ENCODE results near the gene POMT1.

Gene POMT1

DNA sequence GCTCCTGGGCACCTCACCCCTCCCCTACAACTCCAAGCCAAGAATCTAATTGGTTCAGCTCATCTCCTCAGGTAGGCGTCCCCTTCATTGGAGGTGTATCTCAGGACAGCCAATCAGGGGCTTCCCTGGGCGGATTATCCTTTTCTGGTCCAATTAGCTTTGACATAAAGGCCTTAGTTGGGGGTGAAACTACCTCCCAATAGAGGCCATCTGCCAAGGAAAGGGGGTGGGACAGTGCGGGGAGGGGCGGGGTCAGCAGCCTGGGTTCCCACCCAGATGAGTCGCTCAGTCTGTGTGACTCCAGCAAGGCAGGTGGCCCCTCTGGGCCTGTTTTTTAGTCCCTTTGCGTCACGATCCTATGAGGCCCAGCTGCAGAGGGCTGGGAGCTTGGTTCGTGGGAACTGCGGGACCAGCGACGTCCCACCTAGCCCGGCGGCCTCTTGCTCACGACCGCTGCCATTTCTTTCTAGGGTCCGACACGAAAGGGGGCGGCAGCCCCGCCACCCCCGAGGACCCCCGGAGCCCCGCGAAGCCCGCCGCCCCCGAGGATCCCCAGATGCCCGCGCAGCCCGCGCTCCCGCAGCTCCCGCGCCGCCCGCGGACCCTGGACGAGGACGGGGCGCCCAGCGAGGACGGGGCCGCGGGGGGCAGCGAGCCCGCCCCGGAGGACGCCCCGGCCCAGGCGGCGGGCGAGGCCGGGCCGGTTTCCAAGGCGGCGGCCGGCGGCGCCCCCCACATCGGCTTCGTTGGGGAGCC, 51.5 kb downstream of the POMT1 start:
- Mint-ChIP-seq H3K9me3 (peaks cover 2% of the 10 kb centered on the region), H3K27me3 (peaks cover 37% of the 10 kb centered on the region), H3K4me3 (no peak overlapping the region), H3K27ac (no peak overlapping the region), H3K4me1 (peaks cover 3% of the 10 kb centered on the region), H3K36me3 (peaks cover 13% of the 10 kb centered on the region)
- no peak for DNase-seq (ENCODE audit: low spot score in 2 of 2)
- no peak for ATAC-seq (ENCODE audit: low read depth)

DNA sequence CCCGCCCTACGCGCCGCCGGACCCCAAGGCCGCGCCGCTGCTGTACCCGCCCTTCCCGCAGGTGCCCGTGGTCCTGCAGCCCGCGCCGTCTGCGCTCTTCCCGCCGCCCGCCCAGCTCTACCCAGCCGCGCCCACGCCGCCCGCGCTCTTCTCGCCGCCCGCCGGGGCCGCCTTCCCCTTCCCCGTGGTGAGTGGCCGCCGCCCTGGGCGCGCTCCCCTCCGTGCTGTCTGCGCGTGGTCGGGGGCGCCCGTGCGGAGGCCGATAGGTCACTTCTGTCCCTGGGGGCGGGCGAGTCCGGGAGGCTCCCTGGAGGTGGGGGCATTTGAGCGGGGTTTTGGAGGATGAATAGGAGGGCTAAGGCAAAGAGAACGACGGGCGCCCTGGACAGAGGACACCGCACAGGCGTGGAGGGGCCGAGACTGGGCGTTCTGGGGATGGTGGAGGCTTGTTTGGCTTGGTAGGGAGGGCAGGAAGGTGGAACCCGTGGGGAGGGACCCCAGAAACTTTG, 52.2 kb downstream of the POMT1 start:
- no peak for DNase-seq (ENCODE audit: low spot score in 2 of 2)
- H3K9me3 Mint-ChIP-seq: peaks cover under 1% of the 10 kb centered on the region
- H3K27ac Mint-ChIP-seq: no peak overlapping the region
- peaks cover 14% of the 10 kb centered on the region for H3K36me3 Mint-ChIP-seq
- no peak for ATAC-seq (ENCODE audit: low read depth)
- no peak overlapping the region for H3K4me3 Mint-ChIP-seq
- H3K27me3 Mint-ChIP-seq: peaks cover 31% of the 10 kb centered on the region
- H3K4me1 Mint-ChIP-seq: peaks cover 3% of the 10 kb centered on the region

DNA sequence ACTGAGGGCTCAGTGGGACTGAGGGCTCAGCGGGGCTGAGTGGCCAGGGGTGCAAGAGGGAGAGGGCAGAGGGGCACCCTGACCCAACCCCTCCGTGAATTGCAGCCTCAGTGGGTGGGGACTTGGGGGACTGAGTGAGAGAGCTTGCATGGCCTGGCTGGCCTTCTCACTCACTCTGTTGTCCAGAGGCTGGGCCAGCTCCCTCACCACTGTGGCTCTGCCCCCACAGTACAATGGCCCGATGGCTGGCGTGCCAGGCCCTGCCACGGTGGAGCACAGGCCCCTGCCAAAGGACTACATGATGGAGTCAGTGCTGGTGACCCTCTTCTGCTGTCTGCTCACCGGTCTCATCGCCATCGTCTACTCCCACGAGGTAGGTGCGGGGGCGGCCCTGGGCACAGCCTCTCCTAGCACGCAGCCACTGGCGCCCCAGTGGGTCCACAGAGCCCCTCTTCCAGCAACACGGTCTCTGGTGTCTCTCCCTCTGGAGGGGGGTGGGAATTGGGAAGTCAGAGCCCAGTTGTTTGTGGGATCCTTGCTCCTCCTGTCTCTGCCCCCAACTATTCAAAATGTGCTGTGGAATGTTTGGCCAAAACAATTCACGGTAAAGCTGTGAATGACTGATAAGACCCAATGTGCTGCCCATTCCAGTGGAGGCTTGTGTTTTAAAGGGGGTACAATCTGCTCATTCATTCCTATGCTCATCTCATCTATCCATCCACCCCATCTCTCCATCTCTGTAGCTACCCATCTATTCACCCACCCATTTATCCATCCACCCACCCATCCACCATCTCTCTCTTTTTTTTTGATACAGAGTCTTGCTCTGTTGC, 53.3 kb downstream of the POMT1 start:
- no peak for ATAC-seq (ENCODE audit: low read depth)
- H3K4me1 Mint-ChIP-seq: peaks cover 3% of the 10 kb centered on the region
- peaks cover 23% of the 10 kb centered on the region for H3K27me3 Mint-ChIP-seq
- no peak overlapping the region for H3K27ac Mint-ChIP-seq
- no peak for DNase-seq (ENCODE audit: low spot score in 2 of 2)
- H3K4me3 Mint-ChIP-seq: no peak overlapping the region
- peaks cover 2% of the 10 kb centered on the region for H3K9me3 Mint-ChIP-seq
- peaks cover 7% of the 10 kb centered on the region for H3K36me3 Mint-ChIP-seq

DNA sequence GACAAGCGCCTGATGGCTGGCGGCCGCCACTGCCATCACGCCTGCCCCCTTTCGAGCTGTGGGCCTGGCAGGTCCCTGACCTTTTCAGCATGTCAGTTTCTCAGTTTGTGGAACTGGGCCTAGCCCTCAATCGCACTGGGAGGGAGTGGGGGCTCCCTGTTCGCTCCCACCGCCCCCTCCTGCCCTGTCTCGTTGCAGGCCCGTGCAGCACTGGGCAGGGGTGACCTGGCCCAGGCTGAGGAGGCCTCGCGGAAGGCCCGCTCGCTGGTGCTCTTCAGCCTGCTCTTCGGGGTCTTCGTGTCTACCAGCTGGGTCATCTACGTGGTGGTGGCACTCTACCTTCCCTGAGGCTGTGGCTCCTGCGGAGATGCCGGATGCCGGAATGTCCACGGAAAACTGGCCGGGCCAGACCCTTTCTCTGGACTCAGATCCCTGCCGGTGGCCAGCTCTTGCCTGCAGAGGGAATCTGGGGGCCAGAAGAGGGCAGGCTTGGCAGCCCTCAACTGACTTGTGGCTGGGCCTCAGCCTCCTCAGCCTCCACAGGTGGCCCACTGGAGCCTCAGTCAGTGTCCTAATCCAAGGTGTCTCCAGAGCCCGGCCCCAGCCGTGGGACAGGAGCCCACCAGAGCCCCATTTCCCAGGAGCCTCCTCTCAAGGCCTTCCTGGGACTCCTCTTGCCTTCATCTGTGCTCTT, 55.3 kb downstream of the POMT1 start:
- Mint-ChIP-seq H3K27me3 (peaks cover 17% of the 10 kb centered on the region), H3K4me1 (peaks cover 3% of the 10 kb centered on the region), H3K9me3 (peaks cover 6% of the 10 kb centered on the region), H3K27ac (no peak overlapping the region), H3K4me3 (no peak overlapping the region), H3K36me3 (peaks cover 7% of the 10 kb centered on the region)
- DNase-seq (ENCODE audit: low spot score in 2 of 2): no peak
- no peak for ATAC-seq (ENCODE audit: low read depth)

DNA sequence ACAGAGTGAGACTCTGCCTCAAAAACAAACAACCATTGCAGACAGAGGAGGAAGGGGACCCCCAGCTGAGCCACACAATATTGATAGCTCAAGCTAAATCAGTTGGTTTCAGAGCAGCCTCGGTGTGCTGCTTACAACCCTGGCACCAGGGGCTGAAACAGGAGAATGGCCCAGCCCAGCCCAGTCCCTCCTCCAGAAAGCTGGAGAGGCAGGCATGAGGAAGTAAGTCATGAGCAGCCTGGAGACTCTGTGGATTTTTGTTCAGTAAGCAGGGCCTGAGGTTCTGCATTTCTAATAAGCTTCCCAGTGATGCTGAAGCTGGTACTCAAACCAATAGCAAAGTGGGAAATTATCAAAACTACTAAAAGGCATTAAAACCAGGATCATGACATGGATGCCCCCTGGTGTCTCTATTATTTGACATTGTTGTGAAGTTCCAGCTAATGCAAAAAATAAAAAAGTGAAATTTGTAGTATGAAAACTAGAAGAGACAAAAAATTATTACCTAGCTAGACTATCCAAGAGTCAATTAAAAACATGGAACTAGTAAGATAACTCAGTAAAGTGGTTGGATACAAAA, 56.8 kb downstream of the POMT1 start:
- DNase-seq (ENCODE audit: low spot score in 2 of 2) (no peak), ATAC-seq (ENCODE audit: low read depth) (no peak)
- Mint-ChIP-seq H3K27ac (no peak overlapping the region), H3K9me3 (peaks cover 6% of the 10 kb centered on the region), H3K36me3 (peaks cover 7% of the 10 kb centered on the region), H3K27me3 (peaks cover 15% of the 10 kb centered on the region), H3K4me1 (peaks cover 3% of the 10 kb centered on the region), H3K4me3 (no peak overlapping the region)

DNA sequence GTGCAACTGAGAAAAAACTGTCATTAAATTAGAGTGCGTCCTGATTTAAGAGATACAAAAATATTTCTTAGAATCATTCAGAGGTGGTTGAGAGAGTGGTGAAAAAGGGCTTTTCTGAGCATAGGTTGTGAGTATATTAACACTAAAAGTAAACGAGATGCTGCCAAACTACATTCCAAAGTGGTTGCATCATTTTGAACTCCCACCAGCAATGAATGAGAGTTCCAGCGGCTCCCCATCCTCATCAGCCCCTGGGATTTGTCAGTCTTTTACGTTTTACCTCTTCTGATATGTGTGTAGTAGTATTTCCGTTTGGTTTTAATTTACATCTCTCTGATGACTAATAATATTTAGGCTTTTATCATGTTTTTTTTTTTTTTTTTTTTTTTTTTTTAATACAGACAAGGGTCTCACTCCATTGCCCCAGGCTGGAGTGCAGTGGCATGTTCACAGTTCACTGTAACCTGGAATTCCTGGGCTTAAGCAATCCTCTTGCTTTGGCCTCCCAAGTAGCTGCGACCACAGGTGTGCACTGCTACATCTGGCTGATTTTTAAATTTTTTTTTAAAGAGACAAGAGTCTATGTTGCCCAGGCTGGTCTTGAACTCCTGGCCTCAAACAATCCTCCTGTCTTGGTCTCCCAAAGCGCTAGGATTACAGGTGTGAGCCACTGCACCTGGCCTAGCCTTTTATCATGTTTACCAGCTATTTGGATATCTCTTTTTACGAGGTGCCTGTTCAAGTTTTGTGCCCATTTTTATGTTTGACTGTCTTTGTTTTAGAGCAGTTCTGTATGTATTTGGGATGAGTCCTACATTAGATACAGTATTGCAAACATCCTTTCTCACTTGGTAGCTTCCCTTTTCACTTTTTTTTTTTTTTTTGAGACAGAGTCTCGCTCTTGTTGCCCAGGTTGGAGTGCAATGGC, 59.6 kb downstream of the POMT1 start:
- no peak for ATAC-seq (ENCODE audit: low read depth)
- H3K36me3 Mint-ChIP-seq: peaks cover 2% of the 10 kb centered on the region
- no peak for DNase-seq (ENCODE audit: low spot score in 2 of 2)
- no peaks in the 10 kb centered on the region for H3K27me3 Mint-ChIP-seq
- no peaks in the 10 kb centered on the region for H3K4me1 Mint-ChIP-seq
- H3K4me3 Mint-ChIP-seq: no peak overlapping the region
- peaks cover 6% of the 10 kb centered on the region for H3K9me3 Mint-ChIP-seq
- H3K27ac Mint-ChIP-seq: peak overlapping the region; percentile 78

DNA sequence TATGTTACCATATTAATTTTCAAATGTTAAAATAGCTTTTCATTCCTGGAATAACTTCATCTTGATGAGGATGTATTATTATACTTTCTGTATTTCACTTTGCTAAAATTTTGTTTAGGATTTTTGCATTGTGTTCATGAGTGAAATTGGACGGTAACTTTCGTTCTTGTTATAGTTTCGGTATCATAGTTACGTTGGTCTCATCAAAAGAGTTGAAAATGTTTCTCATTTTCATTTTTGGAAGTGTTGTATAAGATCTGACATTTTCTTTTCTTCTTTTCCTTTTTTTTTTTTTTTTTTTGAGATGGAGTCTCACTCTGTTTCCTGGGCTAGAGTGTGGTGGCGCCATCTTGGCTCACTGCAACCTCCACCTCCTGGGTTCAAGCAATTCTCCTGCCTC, 62.7 kb downstream of the POMT1 start:
- Mint-ChIP-seq H3K36me3 (peaks cover 13% of the 10 kb centered on the region), H3K4me3 (no peak overlapping the region), H3K27ac (no peak overlapping the region), H3K4me1 (no peaks in the 10 kb centered on the region), H3K9me3 (peaks cover 6% of the 10 kb centered on the region), H3K27me3 (no peaks in the 10 kb centered on the region)
- DNase-seq (ENCODE audit: low spot score in 2 of 2): no peak
- ATAC-seq (ENCODE audit: low read depth): no peak

DNA sequence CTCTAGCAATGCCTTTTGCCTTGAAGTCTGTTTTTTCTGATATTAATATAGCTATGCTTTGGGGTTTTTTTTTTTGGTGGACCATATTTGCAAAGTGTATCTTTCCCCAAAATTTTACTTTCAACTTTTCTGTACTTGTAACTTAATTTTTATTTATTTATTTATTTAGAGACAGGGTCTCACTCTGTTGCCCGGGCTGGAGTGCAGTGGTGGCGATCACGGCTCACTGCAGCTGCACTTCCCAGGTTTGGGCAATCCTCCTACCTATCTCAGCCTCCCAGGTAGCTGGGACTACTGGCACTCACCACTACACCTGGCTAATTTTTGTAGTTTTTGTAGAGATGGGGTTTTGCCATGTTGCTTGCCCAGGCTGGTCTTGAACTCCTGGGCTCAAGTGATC, 63.4 kb downstream of the POMT1 start:
- Mint-ChIP-seq H3K36me3 (peaks cover 15% of the 10 kb centered on the region), H3K4me3 (no peak overlapping the region), H3K27me3 (no peaks in the 10 kb centered on the region), H3K9me3 (peaks cover 4% of the 10 kb centered on the region), H3K4me1 (no peaks in the 10 kb centered on the region), H3K27ac (no peak overlapping the region)
- ATAC-seq (ENCODE audit: low read depth) (no peak), DNase-seq (ENCODE audit: low spot score in 2 of 2) (no peak)

GRCh38 chr9:131567910-131568309, 65.2 kb downstream of the POMT1 start:
- peaks cover 21% of the 10 kb centered on the region for H3K36me3 Mint-ChIP-seq
- DNase-seq (ENCODE audit: low spot score in 2 of 2) (no peak), ATAC-seq (ENCODE audit: low read depth) (no peak)
- H3K27me3 Mint-ChIP-seq: no peaks in the 10 kb centered on the region
- H3K9me3 Mint-ChIP-seq: peaks cover under 1% of the 10 kb centered on the region
- no peaks in the 10 kb centered on the region for H3K4me1 Mint-ChIP-seq
- H3K27ac Mint-ChIP-seq: no peak overlapping the region
- no peak overlapping the region for H3K4me3 Mint-ChIP-seq

Measured in memory B cell (primary cell).